HG02610 (cell line): ENCODE measurements around the gene PDGFRB.
A peak's percentile ranks its signal among the peaks of the same experiment; 100 is the strongest.

Experiments used
- ATAC-seq: cut with Tn5 transposase; IDR thresholded peaks from one replicate; pipeline ENCODE4 v1.9.1; 2021; ENCODE audit warnings: mild to moderate bottlenecking, moderate library complexity; ENCODE audit not compliant: unreplicated experiment

PDGFRB gene

DNA sequence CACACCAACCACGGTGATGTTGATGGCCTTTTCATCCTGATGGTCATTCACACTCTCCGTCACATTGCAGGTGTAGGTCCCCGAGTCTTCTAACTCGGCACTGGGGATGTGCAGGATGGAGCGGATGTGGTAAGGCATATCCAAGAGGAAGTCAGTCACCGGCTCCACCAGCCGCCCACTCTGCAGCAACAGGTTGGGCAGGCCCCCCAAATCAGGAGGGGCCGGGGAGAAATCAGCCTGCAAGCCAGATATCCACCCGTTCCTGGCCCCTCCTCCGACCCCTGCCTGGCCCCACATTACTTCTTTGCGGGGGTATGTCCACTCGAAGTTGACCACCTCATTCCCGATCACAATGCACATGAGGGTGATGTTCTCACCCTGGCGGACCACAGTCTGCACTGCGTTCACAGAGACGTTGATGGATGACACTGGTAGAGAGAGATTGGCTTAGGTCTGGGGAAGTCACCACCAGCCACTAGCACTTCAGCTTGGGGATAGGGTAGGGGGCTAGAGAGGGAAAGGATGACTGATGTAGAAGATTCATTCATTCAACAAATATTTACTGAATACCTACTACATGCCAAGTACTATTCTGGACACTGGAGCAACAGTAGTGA is 22.0 kb downstream of the PDGFRB start:
- no peak for ATAC-seq

DNA sequence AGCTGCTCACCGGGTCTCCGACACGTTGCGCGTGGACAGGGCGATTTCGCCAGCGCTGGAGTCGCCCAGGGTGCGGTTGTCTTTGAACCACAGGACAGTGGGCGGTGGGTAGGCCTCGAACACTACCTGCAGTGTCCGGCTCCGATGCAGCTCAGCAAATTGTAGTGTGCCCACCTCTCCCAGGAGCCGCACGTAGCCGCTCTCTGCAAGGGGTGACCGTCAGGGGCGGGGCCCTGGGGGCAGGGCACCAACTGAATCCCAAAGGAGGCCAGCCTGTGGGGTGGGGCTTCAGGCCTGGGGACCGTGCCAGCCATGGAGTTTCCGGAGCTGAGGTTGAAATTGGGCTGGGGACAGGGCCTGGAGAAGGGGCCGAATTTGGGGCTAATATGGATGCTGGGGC is 22.9 kb downstream of the PDGFRB start:
- no peak for ATAC-seq

DNA sequence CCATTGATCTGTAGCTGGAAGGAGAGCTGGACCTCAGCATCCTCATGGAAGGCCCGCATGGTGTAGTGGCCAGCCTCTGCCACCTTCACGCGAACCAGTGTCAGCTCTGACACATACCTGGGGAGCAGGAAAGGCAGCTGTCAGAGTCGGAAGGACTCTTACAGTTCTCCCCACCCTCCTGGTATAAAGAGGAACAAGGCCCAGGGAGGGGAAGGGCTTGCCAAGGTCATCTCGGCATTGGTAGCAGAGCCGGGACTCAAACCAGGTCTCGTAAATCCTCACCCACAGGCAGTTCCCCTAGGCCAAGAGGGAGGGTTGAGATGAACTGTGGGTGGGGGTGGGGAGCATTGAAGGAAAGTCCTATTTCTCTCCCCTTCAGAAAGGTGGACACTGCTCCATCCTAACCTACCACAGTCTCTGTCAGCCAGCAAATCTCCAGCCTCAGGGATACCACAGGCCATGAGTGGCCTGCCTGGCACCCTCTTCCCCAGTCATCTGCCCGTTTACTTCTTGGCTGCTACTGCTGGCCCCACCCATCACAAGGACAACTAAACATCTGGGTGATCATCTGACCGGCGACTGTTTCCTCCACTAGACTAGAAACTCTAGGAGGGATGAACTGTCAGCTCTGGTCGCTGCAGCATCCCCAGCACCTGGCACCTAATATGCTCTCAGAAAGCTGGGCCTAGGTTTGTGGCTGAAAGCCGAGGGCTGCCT is 23.5 kb downstream of the PDGFRB start:
- no peak for ATAC-seq

DNA sequence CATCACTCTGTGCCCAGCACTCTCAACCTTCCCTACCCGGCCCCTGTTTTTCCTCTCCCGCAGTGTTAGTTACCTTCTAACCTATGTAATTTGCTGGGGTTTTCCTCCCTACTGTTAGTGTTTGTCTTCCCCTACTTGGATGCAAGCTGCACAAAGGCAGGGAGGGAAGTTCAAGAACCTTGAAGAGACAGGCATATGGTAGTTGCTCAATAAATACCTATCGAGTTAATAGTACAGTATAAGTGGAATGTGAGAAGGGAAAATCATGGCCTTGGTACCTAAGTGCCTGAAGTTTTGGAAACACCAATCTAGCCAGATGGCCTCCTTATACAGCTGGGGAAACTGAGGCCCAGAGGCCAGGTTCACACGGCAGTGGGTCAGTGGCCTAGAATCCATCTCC is 24.2 kb downstream of the PDGFRB start:
- no peak for ATAC-seq

DNA sequence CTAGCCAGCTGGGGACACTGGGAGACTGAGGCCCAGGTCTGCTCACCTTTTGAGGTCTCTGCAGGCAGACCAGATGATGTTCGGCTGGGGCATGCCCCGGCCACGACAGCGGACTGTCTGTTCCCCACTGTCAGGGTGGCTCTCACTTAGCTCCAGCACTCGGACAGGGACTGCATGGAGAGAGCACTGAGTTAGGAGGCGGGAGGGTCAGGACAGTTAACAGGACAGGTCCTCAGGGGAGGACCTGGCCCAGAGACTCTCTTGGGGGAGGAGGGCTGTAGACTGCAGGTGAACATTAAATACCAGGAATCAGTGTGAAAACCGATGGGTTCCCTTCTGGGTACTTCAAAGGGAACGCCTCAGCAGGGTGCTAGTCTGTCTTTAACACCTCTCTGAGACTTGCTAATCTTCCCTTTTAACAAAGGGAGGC is 25.1 kb downstream of the PDGFRB start:
- no peak for ATAC-seq

DNA sequence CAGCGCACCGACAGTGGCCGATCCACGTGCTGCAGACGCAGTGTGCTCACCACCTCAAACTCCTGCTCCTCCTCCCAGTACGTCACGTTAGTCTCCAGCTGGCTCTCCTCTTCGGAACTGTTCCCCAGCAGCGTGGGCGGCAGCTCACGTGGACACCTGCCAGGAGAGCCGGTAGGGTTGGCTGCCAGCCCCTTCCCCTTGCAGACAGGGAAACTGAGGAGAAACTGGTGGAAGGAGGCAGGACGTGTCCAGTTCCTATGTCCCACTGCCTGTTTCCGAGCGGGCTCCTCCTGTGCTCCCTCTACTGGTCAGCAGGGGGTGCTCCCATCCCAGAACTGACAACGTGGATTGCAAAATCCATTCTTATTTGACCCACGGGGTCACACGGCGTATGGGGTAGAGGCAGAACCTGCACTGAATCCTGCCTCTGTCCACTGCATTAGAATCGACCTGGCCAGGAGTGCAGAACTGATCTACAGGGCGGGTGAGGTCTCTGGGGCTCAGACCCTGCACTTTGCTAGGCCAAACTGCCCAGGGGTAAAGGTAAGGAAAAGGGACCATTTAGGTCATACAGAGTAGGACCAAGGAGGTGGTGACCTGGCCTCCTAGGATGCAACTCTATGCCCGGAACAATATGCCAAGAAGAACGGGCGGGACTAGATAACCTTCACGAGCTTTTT is 25.7 kb downstream of the PDGFRB start:
- peak; percentile 53 for ATAC-seq

DNA sequence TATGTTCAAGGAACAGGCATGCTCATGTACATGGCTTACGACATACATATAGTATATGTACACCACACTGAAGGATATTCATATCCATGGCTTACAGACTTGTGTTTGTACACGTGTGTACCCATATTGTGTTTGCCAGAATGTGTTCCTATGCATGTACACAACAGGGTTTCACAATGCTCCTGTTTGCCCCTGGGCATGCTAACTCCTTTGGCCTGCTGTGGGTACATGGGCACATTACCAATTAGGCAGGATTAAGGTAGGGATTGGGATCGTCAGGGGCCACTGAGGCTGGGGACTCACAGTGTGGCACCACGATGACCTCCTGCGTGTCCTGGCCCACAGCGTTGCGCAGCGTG is 26.2 kb downstream of the PDGFRB start:
- ATAC-seq, result no peak

DNA sequence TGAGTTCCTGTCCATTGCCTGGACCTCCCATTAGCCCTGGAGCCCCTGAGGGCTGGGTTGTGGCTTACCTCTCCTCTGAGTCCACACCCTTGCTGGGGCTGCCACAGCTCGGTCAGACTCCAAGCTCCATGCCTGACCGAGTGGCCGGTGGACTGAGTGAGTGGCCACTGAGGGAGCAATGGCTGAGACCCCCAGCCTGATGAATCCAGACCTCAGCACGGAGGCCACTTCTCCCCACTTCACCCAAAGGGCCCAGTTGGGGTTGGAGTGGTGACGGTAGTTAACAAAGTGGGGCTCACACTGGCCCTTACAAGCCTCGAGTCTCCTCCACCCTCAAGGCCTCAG is 28.8 kb downstream of the PDGFRB start:
- ATAC-seq, result no peak

DNA sequence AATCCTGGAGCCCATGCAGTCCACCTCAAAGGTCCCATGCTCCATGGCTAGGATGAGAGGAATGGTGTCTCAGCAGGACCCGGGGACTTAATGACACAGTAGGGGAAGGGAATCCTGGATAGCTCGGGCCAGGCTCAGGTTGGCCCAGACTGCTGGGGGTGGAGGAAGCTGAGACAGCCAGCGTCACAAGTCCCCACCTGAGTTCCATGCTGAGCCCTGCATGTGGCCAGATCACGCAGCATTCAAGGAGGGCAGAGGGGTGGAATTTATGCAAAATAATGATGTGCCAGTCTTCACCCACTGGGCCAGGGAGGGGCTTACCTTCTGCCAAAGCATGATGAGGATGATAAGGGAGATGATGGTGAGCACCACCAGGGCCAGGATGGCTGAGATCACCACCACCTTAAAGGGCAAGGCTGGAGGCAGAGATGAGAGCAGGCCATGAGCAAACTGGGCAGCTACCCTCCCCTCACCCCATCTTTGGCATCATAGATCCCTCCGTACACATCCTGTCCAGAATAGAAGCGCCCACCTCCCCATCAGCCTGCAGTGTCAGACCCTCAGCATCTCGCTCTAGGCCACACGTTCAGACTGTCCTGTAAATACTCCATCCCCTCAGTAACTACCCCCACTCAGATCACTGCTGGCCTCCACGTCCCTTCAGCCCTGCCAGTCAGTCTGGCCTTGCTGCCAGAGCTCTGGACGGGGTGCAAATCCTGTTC is 29.3 kb downstream of the PDGFRB start:
- no peak for ATAC-seq

DNA sequence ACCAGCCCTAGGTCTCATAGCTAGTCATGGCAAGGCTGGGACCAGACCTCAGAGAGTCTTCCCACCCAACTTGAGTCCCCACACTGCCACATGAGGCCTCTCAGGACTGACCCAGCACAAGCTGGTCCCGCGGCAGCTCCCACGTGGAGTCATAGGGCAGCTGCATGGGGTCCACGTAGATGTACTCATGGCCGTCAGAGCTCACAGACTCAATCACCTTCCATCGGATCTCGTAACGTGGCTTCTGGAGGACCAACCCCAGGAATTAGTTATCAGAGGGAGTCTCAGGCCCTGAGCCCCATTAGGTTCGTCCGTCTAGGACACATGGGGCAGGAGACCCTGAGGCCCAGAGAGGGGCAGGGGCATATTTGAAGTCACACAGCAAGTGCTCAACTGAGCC is 30.3 kb downstream of the PDGFRB start:
- ATAC-seq, result no peak

DNA sequence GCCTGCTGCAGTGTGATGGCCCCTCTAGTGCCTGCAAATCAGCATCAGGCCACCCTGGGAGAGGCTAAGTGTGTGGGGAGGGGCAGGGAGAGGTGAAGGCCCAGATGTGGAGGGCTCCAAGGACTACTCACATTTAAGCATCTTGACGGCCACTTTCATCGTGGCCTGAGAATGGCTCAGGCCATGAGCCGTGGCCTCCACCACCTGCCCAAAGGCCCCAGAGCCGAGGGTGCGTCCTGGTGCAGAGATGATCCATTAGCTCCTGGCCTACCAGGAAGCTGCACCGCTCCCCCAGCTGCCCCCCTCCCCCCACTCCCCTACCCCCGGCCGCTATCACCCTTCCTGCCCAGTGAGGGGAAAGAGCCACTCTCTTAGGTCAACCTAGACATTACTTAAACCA is 31.0 kb downstream of the PDGFRB start:
- ATAC-seq, result no peak

DNA sequence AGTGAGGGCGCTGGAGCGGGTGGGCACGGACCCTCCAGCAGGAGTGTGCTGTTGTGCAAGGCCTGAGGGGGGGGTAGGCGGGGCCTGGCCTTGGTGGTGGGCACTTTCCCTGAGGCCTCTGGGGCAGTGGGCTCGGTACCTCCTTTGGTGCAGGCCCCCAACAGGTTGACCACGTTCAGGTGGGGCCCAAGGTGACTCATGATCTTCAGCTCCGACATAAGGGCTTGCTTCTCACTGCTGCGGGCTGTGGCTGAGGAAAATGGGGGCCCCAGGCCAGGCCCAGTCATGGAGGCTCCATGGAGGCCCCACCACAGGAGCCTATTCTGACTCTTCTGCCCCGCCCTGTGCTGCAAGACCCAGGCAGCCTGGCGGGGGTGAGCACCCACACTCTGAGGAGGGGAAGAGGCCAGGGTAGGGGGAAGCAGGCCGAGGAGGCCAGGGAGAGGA is 31.5 kb downstream of the PDGFRB start:
- no peak for ATAC-seq

DNA sequence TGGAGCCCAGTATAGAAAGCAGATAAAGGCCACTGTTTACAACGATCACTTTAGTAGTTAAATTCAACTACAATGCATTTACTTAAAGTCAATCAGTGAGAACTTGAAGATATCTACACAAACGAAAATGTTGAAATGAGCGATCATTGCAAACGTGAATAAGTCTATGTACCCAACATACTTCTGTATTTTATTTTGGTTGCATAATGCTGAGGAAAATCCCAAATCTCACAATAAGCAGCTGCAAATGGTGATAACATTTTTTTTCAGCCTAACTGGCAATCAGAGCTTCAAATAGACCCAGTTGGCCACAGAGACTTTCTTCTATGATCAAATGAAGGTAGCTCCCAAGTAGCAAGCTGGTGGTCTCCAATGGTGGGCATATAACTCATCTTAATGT is 32.1 kb downstream of the PDGFRB start:
- ATAC-seq, result no peak

DNA sequence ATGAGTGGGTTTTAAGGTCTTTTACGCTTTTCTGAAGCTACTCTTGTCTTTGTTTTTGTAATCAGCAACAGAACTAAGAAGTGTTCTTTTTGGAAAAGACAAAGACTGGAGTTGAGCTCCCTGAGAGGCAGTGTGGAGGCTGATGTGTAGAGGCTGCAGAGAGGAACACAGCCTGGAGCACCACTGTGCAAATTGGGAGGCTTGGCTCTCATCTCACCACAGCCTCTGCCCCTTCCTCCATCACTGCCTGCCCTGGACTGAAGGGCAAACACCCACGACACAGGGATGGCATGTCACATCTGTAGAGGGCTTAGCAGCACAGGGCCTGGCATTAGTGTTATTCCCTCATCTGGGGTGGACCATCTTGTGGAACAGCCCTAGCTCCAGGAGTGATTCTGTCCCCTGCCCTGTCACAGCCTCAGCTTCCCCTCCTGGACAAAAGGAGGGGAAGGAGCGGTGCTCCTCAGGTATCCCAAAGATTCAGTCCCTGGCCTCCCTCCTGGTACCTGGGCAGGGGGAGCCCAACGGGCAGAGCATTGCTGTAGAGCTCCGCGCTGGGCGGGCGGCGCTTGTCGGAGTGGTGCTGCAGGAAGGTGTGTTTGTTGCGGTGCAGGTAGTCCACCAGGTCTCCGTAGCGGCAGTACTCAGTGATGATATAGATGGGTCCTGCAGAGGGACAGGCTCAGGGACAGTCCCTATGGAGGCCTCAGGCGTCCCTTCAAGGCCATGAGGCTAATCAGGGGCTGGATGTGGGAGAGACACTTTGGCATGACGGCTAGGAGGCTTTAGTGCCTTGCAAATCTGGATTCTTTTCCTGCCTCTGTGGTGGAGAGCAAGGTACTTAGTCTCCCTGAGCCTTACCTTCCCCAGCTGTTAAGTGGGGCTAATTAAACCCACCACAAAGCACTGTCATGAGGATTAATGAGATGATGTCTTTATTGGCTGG is 32.8 kb downstream of the PDGFRB start:
- ATAC-seq, result no peak

DNA sequence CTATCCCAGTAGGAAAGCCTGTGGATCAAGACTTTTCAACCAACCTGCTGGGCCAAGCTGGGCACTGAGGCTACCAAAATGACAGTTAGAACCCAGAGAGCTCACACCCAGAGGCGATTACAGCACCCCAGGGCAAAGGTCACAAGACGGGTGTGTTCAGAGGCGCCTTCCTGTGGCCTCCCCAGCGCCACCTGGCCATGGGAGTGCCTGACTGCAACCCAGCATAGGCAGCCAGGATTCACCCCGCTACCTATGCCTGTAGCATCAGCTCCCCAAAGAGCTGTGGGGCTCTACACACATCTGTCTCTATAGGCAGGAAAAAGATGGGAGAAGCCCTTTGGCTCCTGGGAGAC is 33.5 kb downstream of the PDGFRB start:
- ATAC-seq, result peak; percentile 56

DNA sequence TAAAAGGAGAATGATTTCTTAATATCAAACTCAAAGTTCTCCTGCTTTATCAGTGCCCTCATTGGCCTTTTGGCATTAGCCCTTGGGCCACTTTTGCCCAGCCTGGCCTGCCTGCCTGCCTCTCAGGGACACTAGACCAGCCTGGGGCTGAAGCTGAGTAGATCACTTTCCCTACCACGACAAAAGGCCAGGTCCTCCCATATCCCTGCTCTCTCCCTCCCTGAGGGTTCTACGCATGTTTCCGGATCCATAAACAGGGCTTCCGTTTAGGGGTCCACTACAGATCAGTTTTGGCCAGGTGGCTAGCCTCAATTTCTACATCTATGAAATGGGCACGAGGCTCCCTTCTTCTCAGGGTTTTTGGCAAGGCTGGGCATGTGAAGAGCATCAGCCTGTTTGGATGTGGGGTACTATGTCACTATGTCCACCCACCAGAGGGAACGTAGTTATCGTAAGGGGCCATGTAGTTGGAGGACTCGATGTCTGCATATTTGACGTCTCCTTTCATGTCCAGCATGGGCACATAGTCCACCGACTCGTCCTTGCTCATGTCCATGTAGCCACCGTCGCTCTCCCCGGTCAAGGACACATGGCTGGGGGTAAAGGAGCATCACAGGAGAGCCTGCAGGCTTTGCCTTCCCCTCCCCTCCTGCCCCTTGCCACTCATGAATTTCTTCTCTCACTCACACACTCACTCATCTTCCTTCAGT is 34.0 kb downstream of the PDGFRB start:
- no peak for ATAC-seq

DNA sequence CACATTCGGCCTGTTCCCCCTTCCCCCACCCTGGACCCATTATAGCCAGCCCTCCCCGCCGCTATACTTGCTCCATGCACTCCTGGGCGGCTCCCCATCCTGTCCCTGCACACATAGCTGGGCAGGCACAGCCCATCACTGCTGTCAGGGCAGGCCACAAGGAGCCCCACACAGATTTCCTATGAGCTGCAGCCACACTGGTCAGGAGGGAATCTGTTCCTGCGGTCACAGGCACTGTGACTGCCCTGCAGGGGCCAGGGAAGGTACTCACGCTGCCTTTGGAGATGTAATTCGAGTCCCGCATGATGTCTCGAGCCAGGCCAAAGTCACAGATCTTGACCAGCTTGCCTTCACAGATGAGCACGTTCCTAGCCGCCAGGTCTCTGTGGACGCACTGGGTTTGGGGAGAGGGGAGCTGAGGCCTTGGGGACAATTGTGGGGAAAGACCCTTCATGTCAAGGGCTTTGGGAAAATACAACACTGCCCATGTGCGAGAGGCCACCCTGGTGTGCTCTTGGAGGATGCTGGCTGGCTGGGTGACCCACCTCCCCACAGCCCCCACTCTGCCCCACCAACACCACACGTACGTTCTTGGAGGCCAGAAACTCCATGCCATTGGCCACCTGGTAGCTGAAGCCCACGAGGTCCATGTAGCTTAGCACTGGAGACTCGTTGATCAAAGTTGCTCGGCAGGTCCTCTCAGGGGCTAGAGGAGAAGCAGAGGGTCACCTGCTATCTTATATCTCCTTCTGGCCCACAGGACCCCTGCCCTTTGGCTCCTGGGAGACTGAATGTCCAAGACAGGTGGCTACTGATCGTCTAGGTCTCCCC is 34.8 kb downstream of the PDGFRB start:
- ATAC-seq, result no peak

DNA sequence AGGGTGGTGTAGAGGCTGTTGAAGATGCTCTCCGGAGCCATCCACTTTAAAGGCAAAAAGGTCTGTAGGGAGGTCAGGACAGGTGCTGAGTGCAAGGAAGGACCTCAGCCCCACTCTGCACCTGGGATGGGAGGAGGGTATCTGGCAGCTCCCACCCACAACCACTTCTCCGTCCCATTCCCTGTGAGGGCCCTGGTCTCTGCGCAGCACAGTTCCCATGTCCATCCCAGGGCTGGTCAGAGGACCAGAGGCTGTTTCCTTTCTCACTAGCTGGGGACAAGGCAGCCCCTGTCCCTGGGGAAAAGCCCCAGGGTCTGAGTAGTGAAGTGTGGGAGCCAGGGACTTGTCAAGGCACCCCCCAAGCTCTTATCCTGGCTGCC is 35.6 kb downstream of the PDGFRB start:
- no peak for ATAC-seq

DNA sequence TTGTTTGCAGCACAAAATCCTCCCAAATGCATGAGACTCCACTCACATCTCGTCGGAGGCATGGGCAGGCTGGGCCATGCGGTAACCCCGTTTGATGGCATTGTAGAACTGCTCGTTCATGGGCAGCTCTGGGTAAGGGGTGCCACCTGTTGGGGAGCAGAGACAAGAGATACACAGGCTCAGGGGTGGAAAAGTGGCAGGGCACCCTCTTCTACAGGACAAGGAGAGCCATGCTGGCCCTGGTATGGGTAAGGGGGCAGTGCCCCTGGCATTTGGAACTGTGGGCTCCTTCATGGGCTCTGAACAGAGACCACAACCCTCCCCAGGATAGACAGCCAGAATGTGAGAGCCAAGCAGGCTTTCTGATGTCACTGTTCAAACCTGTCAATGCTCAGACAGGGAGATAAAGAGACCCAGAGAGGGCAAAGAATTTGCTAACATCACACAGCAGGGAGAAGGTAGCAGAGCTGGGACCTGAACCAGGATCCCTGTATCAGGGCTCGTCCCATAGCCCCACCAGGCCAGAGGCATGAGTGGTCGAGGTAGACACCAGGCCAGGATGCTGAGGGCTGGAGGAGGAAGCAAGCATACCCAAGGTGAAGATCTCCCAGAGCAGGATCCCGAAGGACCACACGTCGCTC is 36.1 kb downstream of the PDGFRB start:
- no peak for ATAC-seq
